Lower lobe of right lung (tissue), 2 donors: ENCODE results near the gene ALOX12B. TPM values are rescaled to one million over a fixed set of nuclear protein-coding genes. Genes with fewer than 3 reads are reported as not detected.

Experiments
- ATAC-seq, 2 donors: fragments of 200-7000 bp; cut with Tn5 transposase; one replicate each; pipeline ENCODE4 v1.9.1; 2020 to 2022; ENCODE audit warnings: mild to moderate bottlenecking in 2 of 2, moderate library complexity in 2 of 2
- DNase-seq: peaks from one replicate; pipeline ENCODE4 v3.0.0-alpha.2; 2020
- H3K27ac ChIP-seq: fragments of 200-600 bp; one replicate; pipeline ENCODE4 v1.8.0; 2022
- H3K27me3 ChIP-seq: fragments of 200-600 bp; one replicate; pipeline ENCODE4 v1.8.0; 2022; ENCODE audit warnings: low read depth
- H3K36me3 ChIP-seq: fragments of 200-600 bp; one replicate; pipeline ENCODE4 v1.8.0; 2022; ENCODE audit warnings: mild to moderate bottlenecking
- H3K4me1 ChIP-seq: fragments of 200-600 bp; one replicate; pipeline ENCODE4 v1.8.0; 2022
- H3K4me3 ChIP-seq: fragments of 200-600 bp; one replicate; pipeline ENCODE4 v1.8.0; 2022; ENCODE audit warnings: mild to moderate bottlenecking
- H3K9me3 ChIP-seq: fragments of 200-600 bp; one replicate; pipeline ENCODE4 v1.8.0; 2022
- CTCF ChIP-seq: fragments of 200-600 bp; IDR thresholded peaks from one replicate; pipeline ENCODE4 v1.8.0; 2022; ENCODE audit warnings: antibody characterized with exemption, mild to moderate bottlenecking
- intact Hi-C: fragments of 100-400 bp; cut with DNase I; formaldehyde crosslinking; loops from one replicate; pipeline ENCODE4 v1.11.0; 2022
- long read RNA-seq: library from polyadenylated mRNA; unstranded; transcript quantifications from one replicate; pipeline ENCODE4 v2.0.0, GENCODE V29; 2021
- total RNA-seq: library from RNA; stranded (reverse); fragmentation: NEBNext Ultra II Directional; extraction: Animal tissue kit (Norgen Biotek cat#: 25700); gene quantifications from one replicate; pipeline ENCODE4 v1.2.1, GENCODE V29; 2021
- donor health status: DM: no; HTN: yes; CAD: no; lungs with severe emphysema.

Gene ALOX12B
- total RNA-seq: not detected
- long read RNA-seq, partial matches to known transcripts: 1 of 1 reads
- long read RNA-seq, other reads (novel, unspliced or antisense): 0 of 1 reads

DNA sequence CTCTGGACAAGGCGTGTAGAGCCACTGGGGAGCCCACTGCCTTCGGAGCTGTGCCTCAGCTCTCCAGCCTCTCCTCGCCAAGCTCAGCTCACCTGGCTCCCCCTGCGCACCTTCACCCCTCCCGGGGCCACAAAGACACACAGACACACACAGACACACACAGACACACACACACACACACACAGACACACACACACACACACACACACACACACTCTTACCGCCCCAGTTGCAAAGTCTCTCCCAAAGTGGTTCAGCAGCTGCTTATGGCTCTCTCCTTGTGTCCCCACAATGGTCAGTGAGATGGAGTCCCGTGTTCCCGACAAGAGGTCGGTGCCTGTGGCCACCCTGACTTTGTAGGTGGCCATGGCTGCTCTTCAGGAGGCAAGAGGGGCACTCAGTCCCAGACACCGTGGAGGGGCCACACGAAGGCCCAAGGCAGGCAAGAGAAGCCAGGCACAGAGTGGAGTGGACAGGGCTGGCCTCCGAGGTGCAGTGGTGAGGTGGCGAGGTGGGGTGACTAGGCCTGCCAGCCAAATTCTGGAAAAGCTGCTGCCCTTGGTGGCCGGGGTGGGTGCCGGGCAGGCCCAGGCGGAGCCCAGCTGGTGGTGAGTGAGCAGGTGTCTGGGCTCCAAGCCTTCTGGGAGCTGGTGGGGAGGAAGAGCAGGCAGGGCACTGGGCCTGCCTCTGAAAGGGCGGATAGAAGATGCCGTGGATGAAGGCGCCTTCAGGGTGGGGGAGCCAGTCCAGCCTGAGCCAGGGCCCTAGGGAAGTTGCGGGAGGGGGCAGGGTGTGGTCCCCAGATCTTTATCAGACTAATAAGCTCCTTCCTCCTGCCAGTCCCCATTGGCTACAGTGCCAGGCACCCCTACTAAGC lies at the start of gene ALOX12B:
Gene ALOX12B (minus strand): TSS at position 642 of the 877 bp plus-strand sequence. CDS start 274 bp downstream, at position 368.
- no peak for TF ChIP-seq CTCF
- intact Hi-C loops: no loop called here
- Histone ChIP-seq H3K4me1 (no peaks in the 10 kb centered on the region), H3K27me3 (peaks cover 58% of the 10 kb centered on the region), H3K36me3 (no peaks in the 10 kb centered on the region), H3K4me3 (no peak within 1 kb of the TSS), H3K9me3 (no peaks in the 10 kb centered on the region), H3K27ac (no peak within 1 kb of the TSS)
- peak in 1 of 2 donors; percentile 6 for ATAC-seq
- no peak for DNase-seq

DNA sequence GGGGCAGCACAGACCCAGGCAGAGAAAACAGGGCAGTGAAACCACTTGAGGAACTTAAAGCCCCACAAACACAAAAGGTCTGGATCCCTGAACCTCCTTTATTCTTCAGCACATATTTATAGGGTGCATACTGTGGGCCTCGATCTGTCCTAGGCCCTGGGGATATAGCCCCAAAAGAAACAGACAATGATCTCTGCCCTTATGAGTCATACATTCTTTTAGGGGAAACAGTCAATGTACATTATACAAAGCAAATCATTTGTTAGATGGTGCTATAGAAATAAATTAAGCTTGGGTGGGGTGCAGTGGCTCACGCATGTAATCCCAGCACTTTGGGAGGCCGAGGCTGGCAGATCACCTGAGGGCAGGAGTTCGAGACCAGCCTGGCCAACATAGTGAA lies 46.4 kb upstream of the ALOX12B start:
- H3K9me3 ChIP-seq: no peaks in the 10 kb centered on the region
- no peak for TF ChIP-seq CTCF
- peaks cover 8% of the 10 kb centered on the region for H3K4me1 ChIP-seq
- H3K4me3 ChIP-seq: no peak overlapping the region
- H3K27me3 ChIP-seq: peaks cover 3% of the 10 kb centered on the region
- DNase-seq (no peak), ATAC-seq (no peak)
- H3K36me3 ChIP-seq: no peaks in the 10 kb centered on the region
- intact Hi-C loops: no loop called here
- no peak overlapping the region for H3K27ac ChIP-seq

DNA sequence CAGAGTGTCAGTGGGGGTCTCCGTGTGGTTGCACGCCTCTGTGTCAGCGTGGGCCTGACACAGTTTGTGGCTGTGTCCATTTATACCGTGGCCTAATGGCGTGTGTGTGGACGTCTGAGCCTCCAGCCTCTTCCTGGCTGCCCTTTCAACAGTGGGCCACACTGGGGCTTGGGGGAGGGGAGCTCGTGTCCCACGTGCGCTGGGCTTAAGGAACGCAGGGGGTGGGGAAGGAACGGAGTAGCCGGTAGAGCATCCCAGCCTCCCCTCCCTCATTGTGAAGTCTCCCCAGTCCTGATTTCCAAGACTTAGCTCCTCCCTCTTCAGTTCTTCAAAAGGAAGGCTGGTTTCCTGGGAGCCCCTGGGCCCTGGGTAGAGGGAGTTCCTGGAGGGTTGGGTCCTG lies 45.9 kb upstream of the ALOX12B start:
- intact Hi-C loops: no loop called here

GRCh38 chr17:8131844-8132441 lies 44.4 kb upstream of the ALOX12B start:
- Histone ChIP-seq H3K27me3 (peaks cover 12% of the 10 kb centered on the region), H3K4me1 (peaks cover 6% of the 10 kb centered on the region), H3K9me3 (no peaks in the 10 kb centered on the region), H3K36me3 (no peaks in the 10 kb centered on the region), H3K27ac (no peak overlapping the region), H3K4me3 (no peak overlapping the region)
- intact Hi-C loops: no loop called here
- ATAC-seq: peak in 1 of 2 donors; percentile 25
- no peak for TF ChIP-seq CTCF
- DNase-seq: no peak

More for the DNA sequence above, 45.9 kb upstream of the ALOX12B start:
- TF ChIP-seq CTCF: no peak
- Histone ChIP-seq H3K36me3 (no peaks in the 10 kb centered on the region), H3K27me3 (peaks cover 8% of the 10 kb centered on the region), H3K4me3 (no peak overlapping the region), H3K4me1 (peaks cover 7% of the 10 kb centered on the region), H3K9me3 (no peaks in the 10 kb centered on the region), H3K27ac (no peak overlapping the region)
- ATAC-seq: peak in 1 of 2 donors; percentile 11
- no peak for DNase-seq

DNA sequence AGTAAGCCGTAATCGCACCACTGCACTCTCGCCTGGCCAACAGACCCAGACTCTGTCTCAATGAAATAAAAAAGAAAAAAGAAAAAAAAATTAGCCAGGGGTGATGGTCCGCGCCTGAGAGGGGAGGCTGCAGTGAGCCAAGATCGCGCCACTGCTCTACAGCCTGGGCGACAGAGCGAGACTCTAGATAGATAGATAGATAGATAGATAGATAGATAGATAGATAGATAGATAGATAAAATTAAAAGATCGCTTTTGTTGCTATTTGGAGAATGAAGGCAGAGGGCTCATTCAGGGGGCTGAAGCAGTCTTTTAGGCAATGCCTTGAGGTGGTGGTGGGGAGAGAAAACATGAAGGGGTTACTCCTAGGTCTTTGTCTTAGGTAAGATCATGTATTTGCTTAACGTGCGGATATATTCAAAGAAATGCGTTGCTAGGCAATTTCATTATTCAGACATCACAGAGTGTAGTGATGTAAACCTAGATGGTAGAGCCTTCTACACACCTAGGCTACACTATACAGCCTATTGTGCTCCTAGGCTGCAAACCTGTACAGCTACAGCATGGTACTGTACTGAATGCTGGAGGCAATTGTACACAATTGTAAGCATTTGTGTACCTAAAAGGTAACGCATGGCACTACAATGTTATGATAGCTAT lies 40.7 kb upstream of the ALOX12B start:
- Histone ChIP-seq H3K27ac (no peak overlapping the region), H3K36me3 (no peaks in the 10 kb centered on the region), H3K4me1 (peaks cover 41% of the 10 kb centered on the region), H3K27me3 (peaks cover 32% of the 10 kb centered on the region), H3K4me3 (no peak overlapping the region), H3K9me3 (no peaks in the 10 kb centered on the region)
- ATAC-seq: no peak
- intact Hi-C loops: no loop called here
- no peak for TF ChIP-seq CTCF
- DNase-seq: no peak
